Tibial nerve (tissue), 4 donors: Measurements from ENCODE around the gene TTC22.

Experiments used
- CTCF ChIP-seq, 5 experiments: fragments of 200-600 bp in 3 of 5; fragments of 450-650 bp in 2 of 5; sonication (generic) in 3 of 5; IDR thresholded peaks; one replicate each; pipeline ENCODE4 v1.5.1; 2016 to 2019; ENCODE audit warnings: antibody characterized with exemption in 5 of 5, mild to moderate bottlenecking in 3 of 5, moderate library complexity in 2 of 5
- EP300 ChIP-seq, 2 donors: sonication (generic); formaldehyde crosslinking; IDR thresholded peaks; one replicate each; pipeline ENCODE4 v1.6.1; 2017; ENCODE audit warnings: antibody characterized with exemption in 2 of 2, mild to moderate bottlenecking in 1 of 2
- POLR2A ChIP-seq, 2 donors: fragments of 450-650 bp; IDR thresholded peaks; one replicate each; pipeline ENCODE4 v1.6.1; 2017; ENCODE audit warnings: antibody characterized with exemption in 2 of 2, mild to moderate bottlenecking in 2 of 2, moderate library complexity in 2 of 2

DNA sequence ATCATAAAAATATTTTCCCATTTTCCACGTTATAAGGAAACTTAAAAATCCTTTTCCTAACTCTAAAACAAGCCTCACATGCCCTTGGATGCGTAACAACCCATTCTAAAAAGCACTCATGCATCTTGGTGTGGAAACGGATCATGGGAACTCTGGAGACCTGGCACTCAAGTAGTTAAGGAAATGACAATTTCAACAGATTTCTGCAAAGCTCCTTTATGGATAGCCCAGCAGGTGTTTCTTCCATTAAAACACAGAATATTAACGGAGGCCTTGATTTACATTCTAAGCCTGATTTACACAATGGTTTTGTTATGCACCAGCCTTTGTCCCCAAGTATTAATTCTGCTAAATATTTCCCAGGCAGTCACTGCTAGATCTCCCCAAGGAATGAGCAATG lies 49.7 kb downstream of the TTC22 start:
- TF ChIP-seq CTCF (IDR thresholded peaks at IDR 0.05) (no peak), POLR2A (IDR thresholded peaks at IDR 0.05) (no peak), EP300 (IDR thresholded peaks at IDR 0.05) (no peak)
